Caki2 (cell line): ENCODE data around the gene RAP1GAP. TPM values are rescaled to one million over a fixed set of nuclear protein-coding genes. Genes with fewer than 3 reads are reported as not detected.

Experiments used
- DNase-seq: peaks from one replicate; pipeline ENCODE4 v3.0.0-alpha.2; 2015; ENCODE audit warnings: low read depth
- in situ Hi-C: cut with HindIII; loops from 2 replicates; pipeline ENCODE4 v1.10.0; 2016; ENCODE audit warnings: low sequenced_read_pairs, low pct_unique_long_range_greater_than_20kb, mixed read lengths
- total RNA-seq: library from RNA; depleted of rRNA; stranded (reverse); fragments of >200 nt; shearing (Covaris generic); gene quantifications from 2 replicates; pipeline ENCODE4 v1.2.3, GENCODE V29; 2014; ENCODE audit warnings: low replicate concordance

RAP1GAP gene
- total RNA-seq, 1 experiment from 2014 or later, result 40.1 TPM

DNA sequence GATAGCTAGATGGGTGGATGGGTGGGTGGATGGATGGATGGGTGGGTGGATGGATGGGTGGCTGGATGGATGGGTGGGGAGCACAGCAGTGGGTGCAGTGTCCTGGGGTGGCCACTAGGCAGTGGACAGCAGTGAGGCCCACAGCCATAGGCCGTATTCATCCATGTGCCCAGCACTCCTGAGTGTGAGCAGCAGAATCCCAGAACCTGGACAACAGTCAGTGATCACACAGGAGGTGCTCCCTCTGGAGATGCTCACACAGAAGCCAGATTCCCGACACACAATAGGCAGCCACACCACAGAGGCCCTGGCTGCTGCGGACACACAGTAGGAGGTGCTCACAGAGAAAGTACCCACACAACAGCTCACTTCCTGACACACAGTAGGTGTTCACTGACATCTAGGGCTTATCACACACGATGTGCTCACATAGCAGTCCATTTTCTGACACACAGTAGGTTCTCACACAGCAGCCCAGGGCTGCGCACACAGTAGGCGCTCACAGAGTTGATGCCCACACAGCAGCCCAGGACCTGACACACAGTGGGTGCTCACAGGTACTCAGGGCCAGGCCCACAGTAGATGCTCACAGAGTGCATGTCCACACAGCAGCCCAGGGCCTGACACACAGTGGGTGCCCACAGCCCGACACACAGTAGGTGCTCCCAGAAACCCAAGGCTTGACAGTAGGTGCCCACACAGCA lies 64.0 kb downstream of the RAP1GAP start:
- no peak for DNase-seq
- in situ Hi-C loops, result no loop called here

DNA sequence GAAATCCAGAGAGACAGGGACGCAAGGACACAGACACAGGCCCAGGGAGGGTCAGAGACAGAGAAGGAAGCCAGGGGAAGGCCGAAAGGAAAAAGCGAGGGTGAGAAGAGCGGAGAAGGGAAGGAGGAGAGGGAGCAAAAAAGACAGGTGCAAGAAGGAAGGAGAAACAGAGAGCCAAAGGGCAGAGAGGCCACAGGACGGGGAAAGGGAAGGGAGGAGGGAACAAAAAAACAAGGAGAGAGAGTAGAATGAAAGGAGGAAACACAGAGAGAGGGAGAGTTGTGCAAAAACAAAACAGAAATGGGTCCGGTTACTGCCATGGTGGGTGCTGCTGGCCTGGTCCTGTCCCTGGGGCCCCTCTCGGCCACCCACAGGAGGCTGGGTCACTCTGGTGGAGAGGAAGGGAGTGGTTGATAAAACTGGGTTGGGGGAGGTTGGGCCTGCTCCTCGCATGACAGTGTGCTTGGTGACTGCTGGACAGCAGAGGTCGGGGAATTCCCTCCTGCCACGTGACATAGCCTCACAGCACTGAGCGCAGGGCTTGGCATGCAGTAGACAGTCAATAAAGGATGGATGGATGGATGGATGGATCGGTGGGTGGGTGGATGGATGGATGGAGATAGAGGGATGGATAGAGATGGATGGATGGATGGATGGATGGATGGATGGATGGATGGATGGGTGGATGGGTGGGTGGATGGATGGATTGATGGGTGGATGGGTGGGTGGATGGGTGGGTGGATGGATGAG lies 64.8 kb downstream of the RAP1GAP start:
- peak; percentile 58 for DNase-seq
- in situ Hi-C loops, result no loop called here

DNA sequence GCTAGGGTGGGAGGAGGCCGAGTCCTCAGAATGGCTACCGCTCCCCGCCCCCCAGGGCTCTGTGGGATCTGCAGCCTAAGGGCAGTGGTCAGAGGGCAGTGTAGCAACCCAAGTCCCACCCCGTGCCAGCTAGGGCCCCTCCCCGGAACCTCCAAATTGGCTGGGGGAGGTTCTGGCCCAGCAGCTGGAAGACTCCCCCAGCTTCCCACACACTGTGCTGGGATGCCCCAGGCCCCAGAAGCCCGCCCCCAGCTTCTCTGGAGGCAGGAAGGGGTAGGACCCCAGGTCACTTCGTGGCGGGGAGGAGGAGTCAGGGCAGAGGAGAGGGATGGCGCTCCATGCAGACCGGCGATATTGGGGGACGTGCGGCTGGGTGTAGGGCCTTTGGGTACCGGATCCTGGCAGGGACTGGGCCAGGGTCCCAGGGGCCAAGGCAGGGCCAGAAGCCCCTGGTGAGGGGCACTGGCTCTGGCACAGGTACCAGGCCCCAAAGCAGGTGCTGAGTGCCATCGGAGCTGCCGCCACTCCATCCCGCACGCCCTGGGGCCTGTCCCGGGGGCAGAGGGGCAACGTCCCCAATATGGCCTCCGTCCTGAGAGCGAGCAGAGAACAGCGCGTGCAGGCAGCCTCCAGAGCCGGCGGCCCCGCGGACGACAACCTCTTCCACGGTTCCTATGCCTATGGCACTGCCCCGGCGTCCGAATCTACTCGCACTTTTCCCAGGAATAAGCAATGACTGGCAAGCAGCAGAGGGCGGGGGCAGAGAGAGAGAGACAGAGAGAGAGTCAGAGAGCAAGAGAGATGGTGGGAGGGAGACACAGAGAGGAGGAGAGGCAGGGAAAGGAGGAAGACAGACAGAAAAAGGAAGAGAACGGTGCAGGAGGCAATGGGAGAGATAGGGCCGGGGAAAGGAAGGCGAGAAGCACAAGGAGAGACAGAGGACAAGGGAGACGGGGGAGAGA lies 65.7 kb downstream of the RAP1GAP start:
- no peak for DNase-seq
- in situ Hi-C loops, result no loop called here

DNA sequence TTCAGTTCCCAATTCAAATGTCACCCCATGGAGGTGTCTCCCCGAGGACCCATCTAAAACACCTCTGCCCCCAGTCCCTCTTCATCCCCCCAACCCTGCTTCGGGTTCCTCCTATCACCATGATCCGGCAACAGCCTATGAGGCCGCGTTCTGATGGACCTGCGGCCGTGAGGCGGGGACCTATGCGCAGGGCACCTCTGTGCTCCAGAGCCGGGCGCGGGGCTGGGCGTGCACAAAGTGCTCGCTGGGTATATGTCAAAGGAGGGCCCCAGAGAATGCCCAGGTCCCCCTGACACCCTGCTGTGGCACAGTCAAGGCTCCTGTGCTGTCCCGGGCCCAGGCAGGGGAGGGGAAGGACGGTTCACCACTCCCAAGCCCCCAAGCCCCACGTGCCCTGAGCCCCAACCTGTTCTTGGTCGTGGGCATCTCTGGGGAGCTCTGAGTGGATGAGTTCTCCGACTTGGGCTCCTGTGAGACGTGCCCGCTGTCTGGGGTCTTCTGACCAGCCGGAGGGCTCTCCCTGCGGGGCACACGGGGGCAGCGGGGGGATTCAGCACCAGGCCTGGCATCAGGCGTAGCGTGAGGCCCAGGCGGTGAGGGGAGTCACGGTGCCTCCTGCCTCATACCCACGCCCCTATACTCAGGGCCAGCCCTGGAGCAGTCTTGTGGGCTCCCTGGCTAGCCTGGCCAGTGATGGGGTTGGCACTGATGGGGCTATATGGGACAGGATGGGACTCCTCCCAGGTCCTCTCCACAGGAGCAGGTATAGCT lies 67.7 kb downstream of the RAP1GAP start:
- in situ Hi-C loops, result no loop called here
- DNase-seq, result no peak

DNA sequence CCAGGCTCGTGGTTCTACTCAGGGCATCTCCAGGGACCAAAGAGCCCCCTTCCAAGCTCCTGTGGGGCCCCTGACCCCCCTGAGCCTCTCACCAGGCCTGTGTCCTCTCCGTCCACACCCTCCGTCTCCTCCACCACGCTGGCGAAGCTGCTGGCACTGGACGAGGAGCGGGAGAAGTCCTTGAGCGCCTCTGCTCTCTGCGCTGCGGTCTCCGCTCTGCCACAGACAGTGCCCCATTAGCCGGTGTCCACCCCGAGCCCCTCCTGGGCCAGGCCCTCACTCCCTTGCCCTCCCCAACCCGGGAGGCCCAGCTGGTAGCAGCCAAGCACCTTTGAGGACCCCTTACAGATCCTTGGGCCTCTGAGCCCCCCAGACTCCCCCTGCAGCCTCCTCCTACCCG lies 69.8 kb downstream of the RAP1GAP start:
- no peak for DNase-seq
- in situ Hi-C loops, result no loop called here

DNA sequence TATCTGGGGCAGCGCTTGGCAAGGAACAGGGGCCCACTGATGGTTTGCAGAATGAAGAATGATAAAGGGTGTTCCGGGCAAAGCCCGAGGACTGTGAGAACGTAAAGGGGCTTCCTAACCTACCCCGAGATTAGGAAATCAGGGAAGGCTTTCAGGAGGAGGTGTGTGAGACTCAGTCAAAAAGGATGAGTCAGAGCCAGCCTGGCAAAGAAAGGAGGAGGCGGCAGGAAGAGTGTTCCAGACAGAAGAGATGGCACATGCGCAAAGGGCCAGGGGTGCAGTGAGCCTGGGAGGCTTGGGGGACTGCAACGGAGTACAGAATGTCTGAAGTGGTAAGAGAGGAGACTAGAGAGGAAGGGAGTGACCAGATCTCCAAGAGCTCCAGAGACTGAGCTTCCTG lies 70.3 kb downstream of the RAP1GAP start:
- DNase-seq, result no peak
- in situ Hi-C loops, result no loop called here

DNA sequence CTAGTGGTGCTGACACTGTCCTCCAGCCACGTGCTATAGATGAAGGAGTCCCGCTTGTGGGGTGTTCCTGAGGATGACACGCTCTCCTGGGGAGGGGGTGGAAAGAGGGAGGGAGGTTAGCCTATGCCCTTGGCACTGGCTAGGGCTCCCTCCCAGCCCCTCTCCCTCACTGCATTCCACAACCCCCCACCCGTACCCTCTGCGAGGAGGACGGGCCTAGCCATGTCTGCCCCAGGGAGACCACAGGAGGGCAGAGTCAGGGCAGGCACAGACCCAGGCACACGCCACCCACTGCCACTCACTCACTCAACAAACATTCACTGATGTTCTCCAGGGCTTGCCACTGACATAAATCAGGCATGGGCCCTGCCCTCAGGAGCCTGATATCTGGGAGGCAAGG lies 70.7 kb downstream of the RAP1GAP start:
- in situ Hi-C loops, result no loop called here
- no peak for DNase-seq

DNA sequence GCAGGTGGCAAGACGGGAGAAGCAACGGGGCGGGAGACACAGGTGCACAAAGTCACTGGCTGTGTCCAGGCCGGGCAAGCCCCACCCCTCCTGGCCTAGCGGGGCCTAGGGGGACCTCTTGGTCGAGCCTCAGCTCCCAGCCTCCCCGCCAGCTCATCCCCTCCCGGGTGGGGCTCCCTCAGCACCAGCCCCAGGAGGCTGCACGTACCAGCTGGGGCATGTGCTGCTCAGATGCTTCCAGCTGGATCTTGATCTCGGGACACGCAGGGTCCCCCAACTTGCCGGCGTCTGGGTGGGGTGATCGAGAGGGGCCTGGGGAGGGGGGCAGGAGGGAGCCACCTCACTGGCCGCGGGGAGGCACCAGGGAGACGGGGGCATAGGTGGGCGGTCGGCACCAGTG lies 71.4 kb downstream of the RAP1GAP start:
- in situ Hi-C loops, result no loop called here
- no peak for DNase-seq

DNA sequence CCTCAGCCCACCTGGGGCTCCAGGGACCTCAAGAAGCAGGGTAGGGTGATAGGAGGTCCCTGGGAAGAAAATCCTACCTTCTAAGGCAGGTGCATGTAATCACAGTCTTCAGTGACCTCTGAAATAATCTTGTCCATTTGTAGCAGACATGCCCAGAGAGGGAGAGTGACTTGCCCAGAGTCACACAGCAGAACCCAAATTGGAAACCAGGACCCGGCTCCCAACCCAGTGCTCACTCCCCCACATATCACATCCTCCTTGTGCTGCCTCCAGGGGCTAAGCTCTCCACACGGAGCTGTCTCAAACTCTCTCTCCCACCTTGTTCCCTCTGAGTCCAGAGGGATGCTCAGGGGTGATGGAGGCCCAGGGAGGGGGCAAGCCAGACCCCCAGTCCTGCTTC lies 72.5 kb downstream of the RAP1GAP start:
- DNase-seq, result no peak
- in situ Hi-C loops, result no loop called here

DNA sequence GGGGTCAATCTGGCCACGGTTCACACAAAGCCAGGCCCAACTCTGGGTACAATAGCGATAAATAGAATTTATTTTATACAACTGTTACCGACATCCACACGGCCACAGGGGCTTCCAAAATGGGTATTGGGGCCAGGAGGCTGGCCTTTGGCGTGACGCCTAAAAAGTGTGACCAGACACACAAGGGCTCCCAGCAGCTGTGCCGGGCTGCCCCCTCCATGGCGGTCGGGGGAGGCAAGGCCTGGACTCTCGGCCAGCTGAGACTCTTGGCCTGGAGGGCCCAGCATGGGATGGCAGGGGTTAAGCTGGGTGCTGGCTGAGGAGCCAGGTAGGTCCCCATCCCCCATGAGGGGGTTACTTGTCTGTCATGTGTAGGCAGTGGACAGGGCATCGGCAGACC lies 73.0 kb downstream of the RAP1GAP start:
- in situ Hi-C loops, result no loop called here
- DNase-seq, result no peak

DNA sequence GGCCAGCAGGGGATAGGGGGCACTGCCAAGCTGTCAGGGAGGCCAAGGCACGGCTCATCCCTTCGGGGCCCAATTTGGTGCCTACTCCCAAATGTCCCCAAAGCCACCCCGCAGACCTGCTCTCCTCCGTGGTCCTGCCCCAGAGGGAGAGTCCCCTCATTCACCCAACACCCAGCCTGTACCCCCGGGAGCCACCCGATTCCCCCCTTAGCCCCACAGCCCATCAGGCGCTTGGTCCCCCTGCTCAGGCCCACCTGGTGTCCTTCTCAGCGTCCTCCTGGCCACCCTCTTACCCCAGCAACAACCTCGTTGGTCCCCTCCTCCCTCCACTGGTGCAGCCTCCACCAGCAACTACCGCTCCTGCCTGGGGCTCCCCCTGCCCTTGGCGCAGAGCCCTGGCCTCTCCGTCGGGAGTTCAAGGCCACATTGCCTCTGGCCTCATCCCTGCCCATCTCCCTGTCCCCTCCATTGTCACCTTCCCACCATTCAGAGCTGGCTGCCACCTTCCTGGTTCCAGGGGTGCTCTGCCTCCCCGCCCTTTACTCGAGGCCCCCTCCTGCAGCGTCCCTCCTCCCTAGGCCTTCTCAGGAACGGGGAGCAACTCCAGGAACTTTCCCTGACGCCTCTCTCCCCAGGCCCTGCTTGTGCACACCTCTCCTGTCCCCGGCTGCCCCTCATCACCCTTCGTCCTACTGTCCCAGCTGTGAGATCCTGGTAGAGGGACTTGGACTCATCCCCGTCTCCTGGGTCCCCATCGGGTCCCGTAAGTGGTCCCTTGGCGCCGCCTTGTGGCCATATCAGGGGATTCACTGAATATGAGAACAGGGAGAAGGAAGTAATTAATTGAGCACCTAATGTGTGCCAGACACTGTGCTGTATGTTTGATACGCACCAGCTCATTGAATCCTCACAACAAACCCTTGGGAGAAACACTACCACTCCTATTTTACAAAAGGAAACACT lies 73.9 kb downstream of the RAP1GAP start:
- in situ Hi-C loops, result no loop called here

DNA sequence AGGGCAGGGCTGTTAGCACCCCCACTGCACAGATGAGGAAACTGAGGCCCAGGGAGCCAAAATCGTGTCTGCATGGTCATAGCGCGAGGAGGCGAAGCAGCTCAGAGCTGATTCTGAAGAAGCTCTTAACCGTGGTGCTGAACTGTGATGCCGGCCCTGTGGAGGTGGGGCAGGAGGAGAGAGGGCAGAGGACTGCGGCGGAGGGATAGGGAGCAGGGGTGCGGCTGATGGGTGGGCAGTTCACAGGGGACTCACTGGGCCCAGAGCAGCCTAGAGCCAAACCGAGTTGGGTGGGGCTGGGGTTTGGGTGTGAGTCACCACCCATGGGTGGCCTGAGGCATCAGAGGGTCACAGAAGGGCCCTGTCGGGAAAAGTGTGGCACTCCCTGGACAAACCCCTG lies 74.7 kb downstream of the RAP1GAP start:
- peak; percentile 19 for DNase-seq
- in situ Hi-C loops, result no loop called here

More for the DNA sequence above, 73.9 kb downstream of the RAP1GAP start:
- peak; percentile 54 for DNase-seq

DNA sequence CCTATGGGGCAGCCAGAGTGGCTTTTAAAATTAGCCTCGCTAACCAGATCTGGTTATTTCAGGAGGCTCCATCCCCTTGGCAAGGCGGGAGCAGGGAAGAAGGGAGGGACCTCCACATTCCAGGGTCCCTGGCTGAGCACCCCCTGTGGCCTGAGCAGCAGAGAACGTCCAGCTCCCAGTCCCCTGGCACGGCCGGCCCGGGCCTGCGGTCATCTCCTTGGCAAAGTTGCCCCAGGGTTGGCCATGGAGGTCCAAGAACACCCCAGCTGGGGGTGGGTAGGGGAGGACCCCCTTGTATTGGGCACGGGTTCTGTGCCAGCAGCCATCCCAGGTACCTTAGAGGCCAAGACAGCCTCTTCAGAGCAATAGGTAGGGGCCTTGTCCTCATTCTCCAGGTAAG lies 75.9 kb downstream of the RAP1GAP start:
- DNase-seq, result no peak
- in situ Hi-C loops, result no loop called here

DNA sequence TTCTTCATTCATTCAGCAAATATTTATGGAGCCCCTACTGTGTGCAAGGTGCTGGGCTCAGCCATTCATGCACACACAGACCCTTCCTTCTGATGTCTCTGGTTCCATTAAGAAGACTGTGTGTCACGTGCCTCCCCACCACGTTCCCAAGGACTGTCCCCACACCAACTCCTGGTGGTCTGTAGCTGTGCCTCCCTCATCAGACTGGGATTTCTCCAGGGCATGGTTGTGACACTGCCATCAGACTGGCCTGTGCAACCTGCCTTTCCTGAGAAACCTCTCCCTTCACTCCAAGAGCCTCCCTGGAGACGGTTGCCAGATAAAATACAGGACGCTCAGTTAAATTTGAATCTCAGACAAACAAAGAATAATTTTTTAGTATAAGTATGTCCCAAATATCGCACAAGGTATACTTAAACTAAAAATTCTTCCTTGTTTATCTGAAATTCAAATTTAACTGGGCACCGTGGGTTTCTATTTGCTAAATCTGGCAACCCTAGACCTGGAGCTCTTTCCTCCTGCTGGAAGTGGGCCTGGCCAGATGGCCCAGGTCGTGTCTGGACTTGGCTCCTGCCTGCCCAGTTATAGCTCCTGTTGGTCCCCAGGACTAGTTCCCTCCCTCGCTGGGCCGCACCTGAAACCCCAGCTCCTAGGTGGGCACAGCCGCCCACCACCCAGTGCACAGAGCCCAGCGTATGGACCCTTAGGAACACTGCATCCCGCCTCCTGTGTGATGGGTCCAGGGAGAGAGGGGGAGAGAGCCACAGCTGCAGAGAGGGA lies 76.9 kb downstream of the RAP1GAP start:
- in situ Hi-C loops, result no loop called here
- DNase-seq, result no peak

DNA sequence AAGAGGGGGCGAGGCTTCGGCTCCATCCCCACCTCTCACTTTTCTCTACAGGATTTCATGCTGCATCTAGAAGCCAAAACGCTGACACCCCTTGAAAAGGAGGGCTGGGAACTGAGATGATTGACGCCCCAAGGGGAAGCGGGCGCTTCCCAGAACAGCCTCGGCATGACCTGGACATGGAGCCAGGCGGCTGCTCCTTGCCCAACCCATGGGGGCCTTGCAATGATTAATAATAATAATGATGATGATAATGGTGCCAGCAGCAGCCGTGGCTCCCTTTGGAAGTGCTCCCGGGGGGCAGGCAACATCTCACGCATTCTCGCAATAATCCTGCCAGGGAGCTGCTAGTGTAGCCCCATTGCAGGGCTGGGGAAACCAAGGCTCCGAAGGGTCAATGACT lies 78.2 kb downstream of the RAP1GAP start:
- in situ Hi-C loops, result no loop called here
- DNase-seq, result no peak

DNA sequence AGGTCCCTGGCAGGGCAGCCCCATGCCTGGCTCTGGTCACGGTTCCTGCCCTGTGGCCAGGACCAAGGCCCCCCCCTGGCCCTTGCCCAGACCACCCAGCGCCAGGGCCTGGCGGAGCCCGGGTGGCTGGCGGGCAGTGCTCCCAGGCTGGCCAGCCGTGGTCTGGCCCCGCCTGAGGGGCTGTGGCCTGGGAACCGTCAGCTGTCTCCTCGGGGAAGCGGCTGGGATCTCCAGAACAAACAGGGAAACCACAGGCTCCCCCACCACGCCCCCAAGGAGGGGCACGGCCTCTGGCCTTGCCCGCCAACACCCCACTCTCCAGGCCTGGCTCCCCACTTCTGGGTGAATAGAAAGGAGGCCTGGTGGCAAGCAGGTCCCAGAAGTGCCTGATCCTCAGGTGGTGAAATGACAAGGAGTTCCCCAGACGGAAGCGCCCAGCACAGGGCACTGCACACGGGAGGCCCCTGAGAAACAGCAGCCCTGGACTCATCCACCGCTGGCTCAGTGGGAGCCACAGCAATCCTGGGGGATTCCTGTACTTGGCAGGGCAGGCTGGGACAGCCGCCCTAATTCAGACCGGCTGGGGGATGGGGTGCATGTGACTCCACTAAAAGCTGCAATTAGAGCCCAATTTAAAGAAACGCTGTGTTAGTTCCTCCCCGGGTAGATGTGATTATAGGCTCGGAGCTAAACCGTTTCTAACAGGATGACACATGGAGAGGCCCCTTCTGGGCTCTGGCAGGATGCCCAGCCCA lies 78.9 kb downstream of the RAP1GAP start:
- in situ Hi-C loops, result no loop called here
- no peak for DNase-seq
